B cell (primary cell): Measurements from ENCODE around the gene FAM124A. TPM values are rescaled to one million over a fixed set of nuclear protein-coding genes. Genes with fewer than 3 reads are reported as not detected.

Experiments used
- ATAC-seq: fragments of 200-7000 bp; cut with Tn5 transposase; one replicate; pipeline ENCODE4 v1.10.0; 2021; ENCODE audit warnings: low read depth, mild to moderate bottlenecking, moderate number of reproducible peaks, moderate library complexity
- CTCF ChIA-PET: fragments of 350-600 bp; sonication (Branson Sonifier 250); formaldehyde crosslinking; loops from one replicate; lab custom pipeline; 2021; ENCODE audit warnings: antibody characterized with exemption, inconsistent platforms; lab: Charles Lee
- POLR2A ChIA-PET: fragments of 350-600 bp; sonication (Branson Sonifier 250); formaldehyde crosslinking; loops from one replicate; lab custom pipeline; 2021; ENCODE audit warnings: antibody characterized with exemption; lab: Charles Lee
- DNase-seq: peaks from one replicate; pipeline ENCODE4 v3.0.0; 2013
- H2AFZ ChIP-seq: 2 replicates; pipeline ENCODE4 v1.6.1; 2012; ENCODE audit warnings: mild to moderate bottlenecking, low read depth, low read length; ENCODE audit not compliant: insufficient read depth, poor library complexity, severe bottlenecking
- H3K27ac ChIP-seq, 2 donors: 1 replicate in 1 of 2; 2 replicates in 1 of 2; pipeline ENCODE4 v1.5.1; 2012 to 2013; ENCODE audit warnings: low read length in 2 of 2, mild to moderate bottlenecking in 2 of 2, moderate library complexity in 1 of 2
- H3K27me3 ChIP-seq, 4 experiments: fragments of 200-600 bp in 1 of 4; sonication (generic) in 1 of 4; replicated peaks in 1 of 4; 1 replicate in 2 of 4; 2 replicates in 2 of 4; pipeline versions ENCODE4 v1.6.1 to v1.7.0; 2013 to 2016; ENCODE audit warnings: low read length in 3 of 4, mild to moderate bottlenecking in 2 of 4, mixed read lengths in 1 of 4, moderate library complexity in 1 of 4; ENCODE audit not compliant: insufficient read depth in 4 of 4, control insufficient read depth in 3 of 4; ENCODE audit errors: control extremely low read depth in 1 of 4
- H3K36me3 ChIP-seq, 2 experiments: replicated peaks in 1 of 2; 1 replicate in 1 of 2; 2 replicates in 1 of 2; pipeline versions ENCODE4 v1.6.1 to v1.7.1; 2013; ENCODE audit warnings: low read length in 1 of 2; ENCODE audit not compliant: insufficient read depth in 2 of 2, control insufficient read depth in 1 of 2; ENCODE audit errors: control extremely low read depth in 1 of 2, extremely low read depth in 1 of 2
- H3K4me1 ChIP-seq, 2 donors: fragments of 200-600 bp in 1 of 2; sonication (generic) in 1 of 2; 1 replicate in 1 of 2; 2 replicates in 1 of 2; pipeline versions ENCODE4 v1.5.1 to v1.6.1; 2013 to 2017; ENCODE audit warnings: low read length in 2 of 2; ENCODE audit not compliant: control insufficient read depth in 2 of 2, insufficient read depth in 2 of 2
- H3K4me2 ChIP-seq: replicated peaks from 2 replicates; pipeline ENCODE3; 2012; ENCODE audit warnings: mild to moderate bottlenecking, low read depth, low read length; ENCODE audit not compliant: poor library complexity, severe bottlenecking
- H3K4me3 ChIP-seq, 5 experiments: fragments of 200-600 bp in 1 of 5; sonication (generic) in 1 of 5; 1 replicate in 3 of 5; 2 replicates in 2 of 5; pipeline versions ENCODE4 v1.5.1 to v1.7.0; 2011 to 2016; ENCODE audit warnings: low read length in 4 of 5, mild to moderate bottlenecking in 4 of 5, low read depth in 2 of 5, control low read depth in 1 of 5, moderate library complexity in 1 of 5; ENCODE audit not compliant: insufficient read depth in 1 of 5; ENCODE audit errors: control extremely low read depth in 1 of 5, extremely low read depth in 1 of 5
- H3K79me2 ChIP-seq: fragments of 200-600 bp; sonication (generic); one replicate; pipeline ENCODE4 v1.6.0; 2016; ENCODE audit warnings: low read length; ENCODE audit not compliant: control insufficient read depth, insufficient read depth
- H3K9ac ChIP-seq: fragments of 200-600 bp; sonication (generic); 2 replicates; pipeline ENCODE4 v1.6.1; 2017; ENCODE audit warnings: mild to moderate bottlenecking, low read length, moderate library complexity
- H3K9me3 ChIP-seq, 3 donors: one replicate each; pipeline versions ENCODE4 v1.6.1 to v1.7.1; 2013; ENCODE audit warnings: low read length in 2 of 3; ENCODE audit not compliant: control insufficient read depth in 2 of 3, insufficient read depth in 1 of 3; ENCODE audit errors: control extremely low read depth in 1 of 3
- H4K20me1 ChIP-seq: 2 replicates; pipeline ENCODE4 v1.6.0; 2012; ENCODE audit warnings: mild to moderate bottlenecking, low read length; ENCODE audit not compliant: insufficient read depth, control insufficient read depth, poor library complexity, severe bottlenecking
- H3K27ac Mint-ChIP-seq: one replicate; pipeline ENCODE4 v1.8.0; 2021; ENCODE audit warnings: mixed read lengths
- H3K27me3 Mint-ChIP-seq: one replicate; pipeline ENCODE4 v1.8.0; 2021; ENCODE audit warnings: mixed read lengths
- H3K4me1 Mint-ChIP-seq: one replicate; pipeline ENCODE4 v1.8.0; 2021; ENCODE audit warnings: mixed read lengths
- H3K4me3 Mint-ChIP-seq: one replicate; pipeline ENCODE4 v1.8.0; 2021; ENCODE audit warnings: mixed read lengths
- H3K9me3 Mint-ChIP-seq: one replicate; pipeline ENCODE4 v1.8.0; 2022; ENCODE audit warnings: mixed read lengths; ENCODE audit not compliant: insufficient read depth
- CTCF ChIP-seq: fragments of 200-600 bp; IDR thresholded peaks from one replicate; pipeline ENCODE4 v1.8.0; 2022; ENCODE audit warnings: antibody characterized with exemption, mild to moderate bottlenecking
- EZH2 ChIP-seq: IDR thresholded peaks from 2 replicates; pipeline ENCODE4 v1.6.1; 2012; ENCODE audit warnings: borderline replicate concordance, low read depth, mild to moderate bottlenecking, moderate library complexity, low read length; ENCODE audit not compliant: insufficient read depth, poor library complexity, severe bottlenecking
- WGBS: methylation state at CpG from one replicate; pipeline ENCODE4 v1.1.5; 2013; ENCODE audit warnings: missing lambda C conversion rate; ENCODE audit not compliant: insufficient coverage; 5-methylcytosine and 5-hydroxymethylcytosine counted together
- intact Hi-C: fragments of 100-400 bp; cut with micrococcal nuclease; formaldehyde crosslinking; loops from one replicate; pipeline ENCODE4 v1.10.0; 2022
- polyA plus RNA-seq: library from polyadenylated mRNA; depleted of rRNA; stranded (reverse); fragments of >200 nt; gene quantifications from 2 replicates; pipeline ENCODE4 v1.2.3, GENCODE V29; 2012
- total RNA-seq, 2 donors: library from RNA; stranded (reverse); fragments of 120-200 nt in 1 of 2; gene quantifications; 1 replicate in 1 of 2; 2 replicates in 1 of 2; pipeline versions ENCODE4 v1.2.3 to v1.2.4, GENCODE V29; 2013 to 2022

Gene FAM124A
- total and polyA plus RNA-seq, 2 donors (not counting 1 experiment from before 2014, with no cell fraction given), result 0.09 to 0.39 TPM

GRCh38 chr13:51298812-51299211 lies 76.6 kb downstream of the FAM124A start:
- no peak overlapping the region for H2AFZ ChIP-seq

GRCh38 chr13:51303063-51303552 lies 80.9 kb downstream of the FAM124A start:
- Histone ChIP-seq H3K4me3 (no peak overlapping the region), H3K4me2 (no peak overlapping the region), H3K27ac (no peak overlapping the region), H3K27me3 (peaks cover 0 to 2% (median 0%) of the 10 kb centered on the region in 4 experiments), H3K79me2 (no peaks in the 10 kb centered on the region), H3K9me3 (no peaks in the 10 kb centered on the region), H3K9ac (no peak overlapping the region), H3K36me3 (no peaks in the 10 kb centered on the region), H2AFZ (no peak overlapping the region), H3K4me1 (no peaks in the 10 kb centered on the region), H4K20me1 (no peaks in the 10 kb centered on the region)
- no peak overlapping the region for H3K4me3 Mint-ChIP-seq
- H3K9me3 Mint-ChIP-seq, result no peaks in the 10 kb centered on the region
- H3K27ac Mint-ChIP-seq, result no peak overlapping the region
- H3K4me1 Mint-ChIP-seq, result no peaks in the 10 kb centered on the region
- H3K27me3 Mint-ChIP-seq, result peaks cover 6% of the 10 kb centered on the region
- ATAC-seq (no peak), DNase-seq (no peak)
- CTCF ChIA-PET, result interaction anchor here (1.0 to 1.9 kb wide), 2 partner anchors 15 to 17 kb away, joined by 3 to 6 read pairs; no protein-coding TSS in a partner anchor
- WGBS, result 100% methylated on average over 1 of the region's 2 CpGs
- POLR2A ChIA-PET, result no interaction called here
- no peak for TF ChIP-seq CTCF
- TF ChIP-seq EZH2, result no peak
- intact Hi-C loops, result no loop called here

More at GRCh38 chr13:51298812-51299211, 76.6 kb downstream of the FAM124A start:
- no peak for TF ChIP-seq CTCF
- TF ChIP-seq EZH2, result no peak
- no peak overlapping the region for H3K4me3 ChIP-seq
- H3K4me1 ChIP-seq, result no peaks in the 10 kb centered on the region
- Mint-ChIP-seq H3K4me3 (no peak overlapping the region), H3K27me3 (peaks cover 3% of the 10 kb centered on the region), H3K9me3 (no peaks in the 10 kb centered on the region), H3K27ac (no peak overlapping the region), H3K4me1 (no peaks in the 10 kb centered on the region)
- no peaks in the 10 kb centered on the region for H3K9me3 ChIP-seq
- peaks cover 0 to 2% (median 0%) of the 10 kb centered on the region in 4 experiments for H3K27me3 ChIP-seq
- whole genome bisulfite sequencing, result 100% methylated on average over 1 of the region's 1 CpG
- H3K9ac ChIP-seq, result no peak overlapping the region
- ATAC-seq (no peak), DNase-seq (no peak)
- H3K27ac ChIP-seq, result no peak overlapping the region
- intact Hi-C loops, result no loop called here
- ChIA-PET CTCF (interaction anchor here (2.3 kb wide), 1 partner anchor 12 kb away, joined by 25 read pairs; no protein-coding TSS in a partner anchor), POLR2A (no interaction called here)
- no peaks in the 10 kb centered on the region for H3K79me2 ChIP-seq
- H4K20me1 ChIP-seq, result no peaks in the 10 kb centered on the region
- H3K4me2 ChIP-seq, result no peak overlapping the region
- H3K36me3 ChIP-seq, result no peaks in the 10 kb centered on the region
